OCI-LY3 (cell line): Measurements from ENCODE around the gene KCNF1.

Experiments
- H2AFZ ChIP-seq: fragments of 200-600, 300-600 bp; shearing (Covaris generic); 2 replicates; pipeline ENCODE4 v1.6.0; 2014; ENCODE audit warnings: antibody characterized with exemption, low read depth, low read length
- H3K27ac ChIP-seq: fragments of 200-600, 300-600 bp; sonication (generic); 2 replicates; pipeline ENCODE4 v1.5.1; 2014; ENCODE audit warnings: mild to moderate bottlenecking, low read length, moderate library complexity, mixed read lengths
- H3K27me3 ChIP-seq: fragments of 200-600, 300-600 bp; sonication (generic); 2 replicates; pipeline ENCODE4 v1.6.1; 2014; ENCODE audit warnings: low read depth, low read length, mixed read lengths
- H3K36me3 ChIP-seq: fragments of 200-600, 300-600 bp; sonication (generic); replicated peaks from 2 replicates; pipeline ENCODE3; 2014; ENCODE audit warnings: low read depth, low read length, mixed read lengths
- H3K4me1 ChIP-seq: fragments of 300-600, 200-600 bp; sonication (generic); 2 replicates; pipeline ENCODE4 v1.6.1; 2014; ENCODE audit warnings: low read length, mixed read lengths
- H3K4me2 ChIP-seq: fragments of 200-600, 300-600 bp; sonication (generic); 2 replicates; pipeline ENCODE4 v1.6.1; 2014; ENCODE audit warnings: low read length, mixed read lengths
- H3K4me3 ChIP-seq: fragments of 300-600, 200-600 bp; sonication (generic); 2 replicates; pipeline ENCODE4 v1.5.1; 2014; ENCODE audit warnings: antibody characterized with exemption, mild to moderate bottlenecking, low read length, moderate library complexity
- H3K79me2 ChIP-seq: fragments of 300-600, 200-600 bp; shearing (Covaris generic); 2 replicates; pipeline ENCODE4 v1.6.1; 2014; ENCODE audit warnings: mild to moderate bottlenecking, low read length, mixed read lengths
- H3K9ac ChIP-seq: fragments of 300-600, 200-600 bp; shearing (Covaris generic); 2 replicates; pipeline ENCODE4 v1.6.0; 2014; ENCODE audit warnings: mild to moderate bottlenecking, low read length, moderate library complexity
- H3K9me3 ChIP-seq: fragments of 200-600, 300-600 bp; shearing (Covaris generic); 2 replicates; pipeline ENCODE4 v1.6.1; 2014; ENCODE audit warnings: low read length, mixed read lengths; ENCODE audit not compliant: insufficient read depth
- H4K20me1 ChIP-seq: fragments of 200-600, 300-600 bp; sonication (generic); 2 replicates; pipeline ENCODE4 v1.6.1; 2016; ENCODE audit warnings: low read length, mixed read lengths; ENCODE audit not compliant: insufficient read depth
- EZH2phosphoT487 ChIP-seq: fragments of 200-600 bp; shearing (Covaris generic); IDR thresholded peaks from 2 replicates; pipeline ENCODE4 v1.6.1; 2018; ENCODE audit warnings: antibody characterized with exemption, mixed run types, low read depth
- TF ChIP-seq, protein P1 (sequence below): fragments of 200-600, 300-600 bp; sonication (generic); IDR thresholded peaks from 2 replicates; pipeline ENCODE4 v1.5.1; 2014; ENCODE audit warnings: antibody characterized with exemption, low read length, low read depth

The KCNF1 gene

GRCh38 chr2:10890706-10891270 lies 20.9 kb upstream of the KCNF1 start:
- Histone ChIP-seq H3K9me3 (no peaks in the 10 kb centered on the region), H3K27ac (no peak overlapping the region), H3K79me2 (no peaks in the 10 kb centered on the region), H3K9ac (no peak overlapping the region), H3K4me2 (no peak overlapping the region), H3K4me3 (no peak overlapping the region), H3K4me1 (no peaks in the 10 kb centered on the region), H2AFZ (no peak overlapping the region), H3K27me3 (peaks cover 44% of the 10 kb centered on the region), H4K20me1 (no peaks in the 10 kb centered on the region), H3K36me3 (no peaks in the 10 kb centered on the region)
- TF ChIP-seq, protein P1, sequence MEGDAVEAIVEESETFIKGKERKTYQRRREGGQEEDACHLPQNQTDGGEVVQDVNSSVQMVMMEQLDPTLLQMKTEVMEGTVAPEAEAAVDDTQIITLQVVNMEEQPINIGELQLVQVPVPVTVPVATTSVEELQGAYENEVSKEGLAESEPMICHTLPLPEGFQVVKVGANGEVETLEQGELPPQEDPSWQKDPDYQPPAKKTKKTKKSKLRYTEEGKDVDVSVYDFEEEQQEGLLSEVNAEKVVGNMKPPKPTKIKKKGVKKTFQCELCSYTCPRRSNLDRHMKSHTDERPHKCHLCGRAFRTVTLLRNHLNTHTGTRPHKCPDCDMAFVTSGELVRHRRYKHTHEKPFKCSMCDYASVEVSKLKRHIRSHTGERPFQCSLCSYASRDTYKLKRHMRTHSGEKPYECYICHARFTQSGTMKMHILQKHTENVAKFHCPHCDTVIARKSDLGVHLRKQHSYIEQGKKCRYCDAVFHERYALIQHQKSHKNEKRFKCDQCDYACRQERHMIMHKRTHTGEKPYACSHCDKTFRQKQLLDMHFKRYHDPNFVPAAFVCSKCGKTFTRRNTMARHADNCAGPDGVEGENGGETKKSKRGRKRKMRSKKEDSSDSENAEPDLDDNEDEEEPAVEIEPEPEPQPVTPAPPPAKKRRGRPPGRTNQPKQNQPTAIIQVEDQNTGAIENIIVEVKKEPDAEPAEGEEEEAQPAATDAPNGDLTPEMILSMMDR: no peak
- TF ChIP-seq EZH2phosphoT487: no peak

DNA sequence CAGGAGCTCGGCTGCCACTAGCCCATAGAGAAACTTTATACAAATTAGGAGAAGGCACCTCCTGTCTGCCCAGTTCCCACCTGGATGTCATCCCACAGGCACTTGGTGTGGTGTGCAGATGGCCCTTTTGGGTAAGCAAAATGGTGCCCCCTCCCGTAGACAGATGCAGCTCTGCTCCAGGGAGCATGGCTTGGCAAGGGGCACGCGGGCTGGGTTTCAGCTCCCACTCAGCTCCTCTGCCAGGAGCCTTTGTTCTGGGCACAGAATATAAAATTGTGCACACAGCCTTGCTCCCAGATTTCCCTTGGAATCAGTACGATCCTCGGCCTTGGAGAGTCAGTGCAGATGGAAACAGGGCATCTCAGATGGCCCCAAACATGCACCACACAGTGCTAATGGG lies 20.3 kb upstream of the KCNF1 start:
- H3K9me3 ChIP-seq: no peaks in the 10 kb centered on the region
- H3K4me1 ChIP-seq: no peaks in the 10 kb centered on the region
- H2AFZ ChIP-seq: no peak overlapping the region
- H3K36me3 ChIP-seq: no peaks in the 10 kb centered on the region
- H3K4me2 ChIP-seq: no peak overlapping the region
- TF ChIP-seq, protein P1: no peak
- no peak for TF ChIP-seq EZH2phosphoT487
- no peak overlapping the region for H3K9ac ChIP-seq
- H4K20me1 ChIP-seq: no peaks in the 10 kb centered on the region
- H3K27ac ChIP-seq: no peak overlapping the region
- H3K27me3 ChIP-seq: peaks cover 42% of the 10 kb centered on the region
- H3K4me3 ChIP-seq: no peak overlapping the region
- H3K79me2 ChIP-seq: no peaks in the 10 kb centered on the region

GRCh38 chr2:10891848-10892247 lies 19.9 kb upstream of the KCNF1 start:
- Histone ChIP-seq H3K4me2 (no peak overlapping the region), H3K36me3 (no peaks in the 10 kb centered on the region), H4K20me1 (no peaks in the 10 kb centered on the region), H3K4me1 (no peaks in the 10 kb centered on the region), H3K9ac (no peak overlapping the region), H3K4me3 (no peak overlapping the region), H3K9me3 (no peaks in the 10 kb centered on the region), H2AFZ (no peak overlapping the region), H3K27ac (no peak overlapping the region), H3K27me3 (peaks cover 39% of the 10 kb centered on the region), H3K79me2 (no peaks in the 10 kb centered on the region)
- TF ChIP-seq, protein P1: no peak
- no peak for TF ChIP-seq EZH2phosphoT487

DNA sequence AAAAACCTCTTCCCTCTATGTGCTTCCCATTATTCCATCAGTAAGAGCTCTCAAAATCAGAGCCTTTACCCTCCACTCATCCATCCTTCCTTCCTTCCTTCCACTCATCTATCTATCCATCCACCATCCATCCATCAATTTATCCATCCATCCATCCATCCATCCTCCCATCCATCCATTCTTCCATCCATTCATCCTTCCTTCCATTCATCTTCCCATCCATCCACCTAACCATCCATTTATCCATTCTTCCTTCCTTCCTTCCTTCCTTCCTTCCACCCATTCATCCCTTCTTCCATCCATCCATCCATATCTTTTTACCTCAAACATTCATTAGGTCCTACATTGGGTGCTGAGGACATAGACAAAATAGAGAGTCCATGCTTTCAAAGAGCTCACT lies 19.4 kb upstream of the KCNF1 start:
- H3K9me3 ChIP-seq: no peaks in the 10 kb centered on the region
- no peaks in the 10 kb centered on the region for H3K79me2 ChIP-seq
- no peak overlapping the region for H3K4me3 ChIP-seq
- TF ChIP-seq, protein P1: no peak
- TF ChIP-seq EZH2phosphoT487: no peak
- H3K27ac ChIP-seq: no peak overlapping the region
- H4K20me1 ChIP-seq: no peaks in the 10 kb centered on the region
- no peaks in the 10 kb centered on the region for H3K4me1 ChIP-seq
- H3K27me3 ChIP-seq: peaks cover 37% of the 10 kb centered on the region
- H3K9ac ChIP-seq: no peak overlapping the region
- no peak overlapping the region for H2AFZ ChIP-seq
- no peaks in the 10 kb centered on the region for H3K36me3 ChIP-seq
- no peak overlapping the region for H3K4me2 ChIP-seq
